ENCODE data around the gene PRDM12.

Gene PRDM12

DNA sequence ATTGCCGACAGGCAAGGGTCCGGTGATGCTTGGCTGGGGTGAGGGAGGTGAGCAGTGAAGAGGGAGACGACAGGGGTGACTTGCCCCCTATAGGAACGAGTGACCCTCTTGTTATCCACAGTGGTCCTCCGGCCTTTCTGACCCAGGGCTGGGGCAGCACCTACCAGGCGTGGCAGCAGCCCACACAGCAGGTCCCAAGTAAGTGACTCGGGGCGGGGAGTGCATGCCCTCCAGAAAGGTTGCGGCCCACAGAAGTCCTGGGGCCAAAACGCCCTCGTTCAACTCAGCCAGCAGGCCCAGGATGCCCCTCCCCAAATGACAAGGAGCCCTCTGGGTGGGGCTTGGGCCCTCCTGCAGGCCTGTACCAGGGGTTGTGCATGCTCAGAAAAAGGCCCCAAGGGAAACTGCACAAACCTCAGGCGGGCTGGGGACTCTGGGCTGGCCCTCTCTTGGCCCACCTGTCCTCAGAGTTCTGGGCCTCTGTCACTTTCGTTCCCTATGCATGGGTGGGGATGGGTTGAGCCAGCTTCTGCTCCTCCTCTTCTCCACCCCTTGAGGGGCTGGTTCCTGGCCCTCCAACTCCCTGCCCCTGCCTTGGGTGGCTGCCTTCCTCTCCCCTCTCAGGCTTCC is 32.2 kb upstream of the PRDM12 start:
- TF ChIP-seq, protein P1, sequence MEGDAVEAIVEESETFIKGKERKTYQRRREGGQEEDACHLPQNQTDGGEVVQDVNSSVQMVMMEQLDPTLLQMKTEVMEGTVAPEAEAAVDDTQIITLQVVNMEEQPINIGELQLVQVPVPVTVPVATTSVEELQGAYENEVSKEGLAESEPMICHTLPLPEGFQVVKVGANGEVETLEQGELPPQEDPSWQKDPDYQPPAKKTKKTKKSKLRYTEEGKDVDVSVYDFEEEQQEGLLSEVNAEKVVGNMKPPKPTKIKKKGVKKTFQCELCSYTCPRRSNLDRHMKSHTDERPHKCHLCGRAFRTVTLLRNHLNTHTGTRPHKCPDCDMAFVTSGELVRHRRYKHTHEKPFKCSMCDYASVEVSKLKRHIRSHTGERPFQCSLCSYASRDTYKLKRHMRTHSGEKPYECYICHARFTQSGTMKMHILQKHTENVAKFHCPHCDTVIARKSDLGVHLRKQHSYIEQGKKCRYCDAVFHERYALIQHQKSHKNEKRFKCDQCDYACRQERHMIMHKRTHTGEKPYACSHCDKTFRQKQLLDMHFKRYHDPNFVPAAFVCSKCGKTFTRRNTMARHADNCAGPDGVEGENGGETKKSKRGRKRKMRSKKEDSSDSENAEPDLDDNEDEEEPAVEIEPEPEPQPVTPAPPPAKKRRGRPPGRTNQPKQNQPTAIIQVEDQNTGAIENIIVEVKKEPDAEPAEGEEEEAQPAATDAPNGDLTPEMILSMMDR (IDR thresholded peaks at IDR 0.05; ENCODE audit: insufficient read depth, low read length, missing control alignments) = no peak
- POLR2A ChIA-PET = no interaction called here
- no peak for DNase-seq (ENCODE audit: low read depth, low spot score)
- CTCF ChIA-PET = no interaction called here
- no peak overlapping the region for H3K4me3 ChIP-seq (ENCODE audit: low read depth, low read length)

DNA sequence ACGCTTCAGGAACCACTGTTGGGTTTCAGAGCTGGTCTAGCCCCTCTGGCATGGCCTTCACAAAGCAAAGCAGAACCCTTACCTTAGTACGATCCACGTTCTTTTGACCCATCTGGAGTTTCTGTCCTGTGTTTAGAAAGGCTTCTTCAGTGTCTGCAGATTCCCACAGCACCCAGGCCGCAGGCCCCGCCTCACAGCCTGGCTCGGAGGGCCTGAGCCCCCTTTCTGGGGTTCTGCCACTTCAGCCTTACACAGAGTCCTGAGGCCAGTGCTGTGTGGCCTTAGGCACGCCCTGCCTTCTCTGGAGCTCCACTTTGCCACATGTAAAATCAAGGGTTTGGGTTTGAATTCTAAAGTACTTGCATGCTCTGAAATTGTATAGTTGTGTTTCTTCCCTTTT is 31.6 kb upstream of the PRDM12 start:
- H3K4me3 ChIP-seq (ENCODE audit: low read depth, low read length) = no peak overlapping the region
- no peak for DNase-seq (ENCODE audit: low read depth, low spot score)
- CTCF ChIA-PET = no interaction called here
- TF ChIP-seq, protein P1 (IDR thresholded peaks at IDR 0.05; ENCODE audit: insufficient read depth, low read length, missing control alignments) = no peak
- POLR2A ChIA-PET = no interaction called here

DNA sequence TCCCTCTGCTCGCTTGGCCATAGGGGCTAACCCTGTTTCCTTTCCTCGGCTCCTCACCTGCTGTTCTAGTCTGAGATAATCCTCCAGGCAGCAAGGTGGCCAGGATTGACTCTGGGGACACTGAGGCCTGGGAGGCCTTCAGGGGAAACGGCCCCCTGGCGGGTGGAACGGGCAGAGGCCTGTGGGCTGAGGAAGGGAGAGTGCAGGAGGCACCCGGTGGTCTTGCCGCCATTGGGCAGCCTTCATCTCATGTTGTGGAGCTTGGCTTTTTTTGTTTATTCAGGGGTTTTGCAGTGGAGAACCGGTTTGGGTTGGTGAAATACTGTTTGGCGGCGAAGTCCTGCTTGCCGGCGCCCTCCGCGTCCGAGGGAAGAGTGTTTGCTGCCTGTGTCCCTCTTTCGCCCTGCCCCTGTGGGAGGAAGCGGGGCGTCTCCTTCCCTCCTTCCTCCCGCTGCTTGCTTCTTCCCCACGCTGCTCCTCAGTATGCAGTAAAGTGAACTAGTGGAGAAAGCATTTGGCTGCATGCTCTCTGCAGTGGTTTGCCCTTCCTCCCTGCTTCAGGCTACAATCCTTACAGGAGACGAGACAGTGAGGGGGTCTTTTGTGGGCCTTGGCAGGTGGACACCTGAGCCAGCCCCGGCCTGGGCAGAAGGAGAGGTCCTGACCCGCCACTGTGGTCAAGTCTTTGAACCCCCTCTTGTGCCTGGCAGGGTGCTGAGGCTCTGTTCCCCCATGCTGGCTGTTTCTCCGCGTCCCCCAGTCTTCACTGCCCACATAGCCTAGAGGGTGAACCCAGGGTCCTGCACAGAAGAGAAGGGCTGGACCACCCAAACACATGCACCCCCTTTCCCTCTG is 30.8 kb upstream of the PRDM12 start:
- H3K4me3 ChIP-seq (ENCODE audit: low read depth, low read length) = no peak overlapping the region
- TF ChIP-seq, protein P1 (IDR thresholded peaks at IDR 0.05; ENCODE audit: insufficient read depth, low read length, missing control alignments) = no peak
- POLR2A ChIA-PET = no interaction called here
- CTCF ChIA-PET = no interaction called here
- DNase-seq (ENCODE audit: low read depth, low spot score) = no peak

DNA sequence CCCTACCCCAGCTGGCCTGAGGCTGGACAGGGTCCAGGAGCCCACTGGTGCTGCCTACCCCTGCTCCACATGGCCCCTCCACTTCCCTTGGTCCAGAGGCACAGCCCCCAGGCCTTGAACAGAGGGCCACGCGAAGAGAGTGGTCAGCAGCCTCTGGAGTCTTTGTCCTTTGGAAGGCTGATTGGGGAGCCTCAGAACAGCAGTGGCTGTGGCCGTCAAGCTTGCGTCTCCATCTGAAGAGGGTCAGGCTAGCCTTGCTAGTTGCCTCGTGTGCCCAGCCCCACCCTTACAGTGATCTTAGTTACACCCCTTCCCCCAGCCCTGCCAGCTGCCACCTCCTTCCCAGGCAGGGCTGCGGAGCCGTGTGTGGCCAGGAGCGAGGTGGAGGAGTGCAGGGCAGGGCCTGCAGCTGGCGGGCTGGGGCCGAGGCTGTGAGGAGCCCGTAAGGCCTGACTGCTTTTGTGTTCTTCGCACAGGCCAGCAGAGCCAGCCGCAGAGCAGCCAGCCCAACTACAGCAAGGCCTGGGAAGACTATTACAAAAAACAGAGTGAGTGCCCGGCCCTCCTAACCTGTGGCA is 30.1 kb upstream of the PRDM12 start:
- POLR2A ChIA-PET = no interaction called here
- CTCF ChIA-PET = no interaction called here
- TF ChIP-seq, protein P1 (IDR thresholded peaks at IDR 0.05; ENCODE audit: insufficient read depth, low read length, missing control alignments) = no peak
- DNase-seq (ENCODE audit: low read depth, low spot score) = no peak
- no peak overlapping the region for H3K4me3 ChIP-seq (ENCODE audit: low read depth, low read length)

DNA sequence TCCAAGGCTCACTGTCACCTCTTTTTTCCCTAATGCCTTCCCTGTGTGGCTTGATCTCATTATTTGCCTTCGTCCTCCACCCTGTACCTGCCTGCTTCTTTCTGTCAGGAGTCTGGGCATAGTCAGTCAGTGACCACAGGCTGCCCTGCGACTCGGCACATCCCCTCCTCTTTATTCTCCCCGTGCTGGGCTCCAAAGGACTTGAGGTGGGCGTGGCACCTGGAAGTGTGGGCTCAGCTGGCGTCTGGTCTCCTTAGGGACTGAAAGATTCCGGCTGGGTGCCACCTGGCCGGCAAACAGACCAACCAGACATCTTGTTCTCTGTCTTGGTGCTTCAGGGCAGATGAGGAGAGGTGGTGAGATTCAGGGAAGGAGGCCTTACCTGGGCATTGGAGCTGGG is 29.6 kb upstream of the PRDM12 start:
- POLR2A ChIA-PET = no interaction called here

DNA sequence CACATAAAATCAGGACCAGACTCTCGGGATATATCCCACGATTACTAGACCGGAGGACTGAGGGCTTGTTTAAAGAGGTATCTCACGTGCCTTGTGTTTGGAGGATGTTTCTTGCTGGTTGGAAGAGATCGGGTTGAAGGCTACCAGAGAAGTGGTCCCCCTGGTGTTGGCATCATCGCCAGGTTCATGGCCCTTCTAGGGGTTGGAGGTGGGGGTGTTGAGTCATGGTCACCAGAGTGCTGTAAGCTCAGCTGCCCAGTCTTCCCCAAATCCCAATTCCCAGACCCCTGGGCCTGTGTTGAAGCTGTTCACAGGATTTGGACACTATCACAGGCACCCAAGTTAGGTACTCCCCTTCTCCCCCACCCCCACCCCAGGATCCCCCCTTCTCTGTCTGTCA is 29.1 kb upstream of the PRDM12 start:
- no peak overlapping the region for H3K4me3 ChIP-seq (ENCODE audit: low read depth, low read length)
- no peak for DNase-seq (ENCODE audit: low read depth, low spot score)
- ChIA-PET CTCF (no interaction called here), POLR2A (no interaction called here)
- TF ChIP-seq, protein P1 (IDR thresholded peaks at IDR 0.05; ENCODE audit: insufficient read depth, low read length, missing control alignments) = no peak

More for the DNA sequence above, 29.6 kb upstream of the PRDM12 start:
- CTCF ChIA-PET = no interaction called here
- no peak for DNase-seq (ENCODE audit: low read depth, low spot score)
- no peak overlapping the region for H3K4me3 ChIP-seq (ENCODE audit: low read depth, low read length)
- TF ChIP-seq, protein P1 (IDR thresholded peaks at IDR 0.05; ENCODE audit: insufficient read depth, low read length, missing control alignments) = no peak
